HepG2 (cell line): ENCODE results near the gene TTC24. TPM values are rescaled to one million over a fixed set of nuclear protein-coding genes. Genes with fewer than 3 reads are reported as not detected.

Experiments
- ARID5B ChIP-seq: IDR thresholded peaks from 2 replicates; pipeline ENCODE4 v1.4.0; 2020; ENCODE audit warnings: mild to moderate bottlenecking, missing genetic modification reagents
- BRF2 ChIP-seq: sonication (generic); formaldehyde crosslinking; IDR thresholded peaks from 2 replicates; pipeline ENCODE4 v1.8.1; 2022; ENCODE audit warnings: mild to moderate bottlenecking, missing genetic modification reagents
- ELF1 ChIP-seq: sonication (generic); formaldehyde crosslinking; IDR thresholded peaks from 2 replicates; pipeline ENCODE4 v1.4.0; 2020; ENCODE audit warnings: missing genetic modification reagents
- HMGA1 ChIP-seq: sonication (generic); formaldehyde crosslinking; conservative IDR thresholded peaks from 2 replicates; pipeline ENCODE4 v1.4.0; 2020; ENCODE audit warnings: missing genetic modification reagents
- ISL2 ChIP-seq: sonication (generic); formaldehyde crosslinking; IDR thresholded peaks from 2 replicates; pipeline ENCODE4 v1.5.0; 2020; ENCODE audit warnings: missing genetic modification reagents
- KLF11 ChIP-seq: IDR thresholded peaks from 2 replicates; pipeline ENCODE4 v1.6.1; 2016; ENCODE audit warnings: missing compliant biosample characterization
- MEIS1 ChIP-seq: sonication (generic); formaldehyde crosslinking; IDR thresholded peaks from 2 replicates; pipeline ENCODE4 v1.9.0; 2021; ENCODE audit warnings: mild to moderate bottlenecking, missing genetic modification reagents, moderate library complexity, borderline replicate concordance
- NFIC ChIP-seq: IDR thresholded peaks from 2 replicates; pipeline ENCODE4 v1.6.1; 2012; ENCODE audit warnings: mild to moderate bottlenecking, low read length, inconsistent platforms
- NR0B2 ChIP-seq: sonication (generic); formaldehyde crosslinking; IDR thresholded peaks from 2 replicates; pipeline ENCODE4 v1.4.0; 2020; ENCODE audit warnings: mild to moderate bottlenecking, missing genetic modification reagents
- REPIN1 ChIP-seq: sonication (generic); formaldehyde crosslinking; IDR thresholded peaks from 2 replicates; pipeline ENCODE4 v1.8.0; 2022; ENCODE audit warnings: missing genetic modification reagents, low read depth, mild to moderate bottlenecking, borderline replicate concordance
- TOPORS ChIP-seq: sonication (generic); formaldehyde crosslinking; IDR thresholded peaks from 2 replicates; pipeline ENCODE4 v1.8.0; 2023; ENCODE audit warnings: mild to moderate bottlenecking, missing genetic modification reagents
- ZBTB20 ChIP-seq: sonication (generic); formaldehyde crosslinking; IDR thresholded peaks from 2 replicates; pipeline ENCODE4 v1.8.1; 2023; ENCODE audit warnings: missing genetic modification reagents, low read depth, mild to moderate bottlenecking, borderline replicate concordance
- ZBTB39 ChIP-seq: sonication (generic); formaldehyde crosslinking; IDR thresholded peaks from 2 replicates; pipeline ENCODE4 v1.5.0; 2020; ENCODE audit warnings: missing genetic modification reagents
- ZNF136 ChIP-seq: sonication (generic); formaldehyde crosslinking; IDR thresholded peaks from 2 replicates; pipeline ENCODE4 v1.8.1; 2022; ENCODE audit warnings: low read depth, mild to moderate bottlenecking, moderate library complexity, missing genetic modification reagents
- ZNF276 ChIP-seq: sonication (generic); formaldehyde crosslinking; IDR thresholded peaks from 2 replicates; pipeline ENCODE4 v1.4.0; 2020; ENCODE audit warnings: mild to moderate bottlenecking, low read depth, missing genetic modification reagents
- ZNF441 ChIP-seq: sonication (generic); formaldehyde crosslinking; IDR thresholded peaks from 2 replicates; pipeline ENCODE4 v1.7.0; 2021; ENCODE audit warnings: missing genetic modification reagents, borderline replicate concordance
- polyA plus RNA-seq, 8 experiments: library from polyadenylated mRNA; depleted of rRNA in 3 of 8; stranded (reverse) in 7 of 8; unstranded in 1 of 8; fragments of >200 nt; fragmentation: Illumina TruSeq in 4 of 8; extraction: Trizol in 4 of 8; gene quantifications; 2 replicates each; pipeline versions ENCODE4 v1.2.1 to v1.2.3, GENCODE V29; 2011 to 2016; ENCODE audit warnings: low read depth in 4 of 8, missing spikeins in 1 of 8, mixed read lengths in 1 of 8; ENCODE audit not compliant: insufficient read depth in 1 of 8
- total RNA-seq, 5 experiments: library from RNA; depleted of rRNA; stranded (reverse); fragments of >200 nt; fragmentation: Illumina TruSeq; extraction: Trizol; gene quantifications; 2 replicates each; pipeline ENCODE4 v1.2.3, GENCODE V29; 2016; ENCODE audit warnings: low read depth in 1 of 5

TTC24 gene
- total and polyA plus RNA-seq, 2 of the 13 experiments (the other 11 are each of a cell fraction or from before 2014, with no cell fraction given) = 0.13 to 0.18 TPM

GRCh38 chr1:156571919-156572662 is 7.4 kb upstream of the TTC24 start, which contains the start of gene IQGAP3 (continued):
- TF ChIP-seq ZBTB20 (CRISPR knock-in tag) = 0 out of 2 replicates have a peak, but pooled peaks have one; percentile 39
- TF ChIP-seq KLF11 (CRISPR knock-in tag) = peak; percentile 98; the same call in 1 of the 2 replicates
- no peak for TF ChIP-seq ZNF276 (CRISPR knock-in tag)
- TF ChIP-seq TOPORS = peak; percentile 62; the same call in 1 of the 2 replicates
- TF ChIP-seq ZNF136 (CRISPR knock-in tag) = no peak
- no peak for TF ChIP-seq ZNF441 (CRISPR knock-in tag)
- TF ChIP-seq MEIS1 (CRISPR knock-in tag) = no peak
- TF ChIP-seq ZBTB39 = no peak
- peak; percentile 73; the same call in 1 of the 2 replicates for TF ChIP-seq NR0B2 (CRISPR knock-in tag)
- no peak for TF ChIP-seq NFIC
- TF ChIP-seq HMGA1 = no peak
- TF ChIP-seq ELF1 (CRISPR knock-in tag) = peak; percentile 94
- 0 out of 2 replicates have a peak, but pooled peaks have one; percentile 41 for TF ChIP-seq ISL2 (CRISPR knock-in tag)
- TF ChIP-seq REPIN1 = no peak; the same call in 1 of the 2 replicates
- peak; percentile 60; the same call in 1 of the 2 replicates for TF ChIP-seq BRF2
- peak; percentile 22; the same call in 1 of the 2 replicates for TF ChIP-seq ARID5B (CRISPR knock-in tag)
